Loucy (cell line): Measurements from ENCODE around the gene FKBP15.

Experiments
- H2AFZ ChIP-seq: fragments of 200-600 bp; sonication (generic); 2 replicates; pipeline ENCODE4 v1.6.0; 2016; ENCODE audit warnings: antibody characterized with exemption, mild to moderate bottlenecking, low read length, moderate library complexity
- H3F3A ChIP-seq: fragments of 200-600 bp; 2 replicates; pipeline ENCODE4 v1.6.0; 2016; ENCODE audit warnings: antibody characterized with exemption, low read depth, mild to moderate bottlenecking
- H3K27me3 ChIP-seq: fragments of 200-600 bp; sonication (generic); 2 replicates; pipeline ENCODE4 v1.6.1; 2014; ENCODE audit warnings: low read length, mild to moderate bottlenecking; ENCODE audit not compliant: insufficient read depth, poor library complexity, severe bottlenecking
- H3K36me3 ChIP-seq: fragments of 200-600 bp; sonication (generic); 2 replicates; pipeline ENCODE4 v1.6.1; 2016; ENCODE audit warnings: low read length; ENCODE audit not compliant: insufficient read depth
- H3K4me1 ChIP-seq: fragments of 200-600 bp; sonication (generic); 2 replicates; pipeline ENCODE4 v1.5.1; 2014; ENCODE audit warnings: low read length, mild to moderate bottlenecking; ENCODE audit not compliant: insufficient read depth, poor library complexity, severe bottlenecking
- H3K4me2 ChIP-seq: fragments of 200-600 bp; sonication (generic); 2 replicates; pipeline ENCODE4 v1.6.0; 2014; ENCODE audit warnings: antibody characterized with exemption, low read length, low read depth, mild to moderate bottlenecking; ENCODE audit not compliant: poor library complexity, severe bottlenecking
- H3K4me3 ChIP-seq: fragments of 200-600 bp; sonication (generic); 2 replicates; pipeline ENCODE4 v1.5.1; 2014; ENCODE audit warnings: low read length, mild to moderate bottlenecking, mixed read lengths; ENCODE audit not compliant: poor library complexity, severe bottlenecking
- H3K79me2 ChIP-seq: fragments of 200-600 bp; sonication (generic); 2 replicates; pipeline ENCODE4 v1.6.1; 2014; ENCODE audit warnings: low read length; ENCODE audit not compliant: insufficient read depth
- H3K9ac ChIP-seq: fragments of 200-600 bp; sonication (generic); 2 replicates; pipeline ENCODE4 v1.6.0; 2014; ENCODE audit warnings: mild to moderate bottlenecking, low read depth, low read length, moderate library complexity; ENCODE audit not compliant: poor library complexity, severe bottlenecking
- H3K9me2 ChIP-seq: fragments of 200-600 bp; sonication (generic); replicated peaks from 2 replicates; pipeline ENCODE4 v1.6.1; 2016; ENCODE audit warnings: low read depth, low read length, mixed read lengths
- H3K9me3 ChIP-seq: fragments of 200-600 bp; sonication (generic); 2 replicates; pipeline ENCODE4 v1.6.1; 2014; ENCODE audit warnings: mild to moderate bottlenecking, antibody characterized with exemption, low read length, low read depth; ENCODE audit not compliant: insufficient read depth
- H4K20me1 ChIP-seq: fragments of 200-600 bp; sonication (generic); 2 replicates; pipeline ENCODE4 v1.6.0; 2014; ENCODE audit warnings: antibody characterized with exemption, low read length, mild to moderate bottlenecking; ENCODE audit not compliant: insufficient read depth, poor library complexity, severe bottlenecking
- CTCF ChIP-seq: fragments of 200-600 bp; sonication (generic); conservative IDR thresholded peaks from 2 replicates; pipeline ENCODE4 v1.5.1; 2014; ENCODE audit warnings: mild to moderate bottlenecking, antibody characterized with exemption, low read length
- EZH2phosphoT487 ChIP-seq: fragments of 200-600 bp; IDR thresholded peaks from 2 replicates; pipeline ENCODE4 v1.6.1; 2018; ENCODE audit warnings: antibody characterized with exemption, mild to moderate bottlenecking, moderate library complexity, borderline replicate concordance

The FKBP15 gene

GRCh38 chr9:113267911-113268566 is 47.0 kb upstream of the FKBP15 start:
- H3K4me2 ChIP-seq: no peak overlapping the region
- no peaks in the 10 kb centered on the region for H3K27me3 ChIP-seq
- H3K79me2 ChIP-seq: no peaks in the 10 kb centered on the region
- no peak overlapping the region for H3K4me3 ChIP-seq
- H2AFZ ChIP-seq: no peak overlapping the region
- TF ChIP-seq CTCF: no peak
- H3K36me3 ChIP-seq: peaks cover 13% of the 10 kb centered on the region; the same call in 1 of the 2 replicates
- no peaks in the 10 kb centered on the region for H4K20me1 ChIP-seq
- H3K9me3 ChIP-seq: no peaks in the 10 kb centered on the region
- no peak overlapping the region for H3K9ac ChIP-seq
- H3K4me1 ChIP-seq: peaks cover 4% of the 10 kb centered on the region
- H3K9me2 ChIP-seq: no peaks in the 10 kb centered on the region
- H3F3A ChIP-seq: no peaks in the 10 kb centered on the region

GRCh38 chr9:113266174-113266573 is 45.1 kb upstream of the FKBP15 start:
- Histone ChIP-seq H3K4me2 (no peak overlapping the region), H4K20me1 (no peaks in the 10 kb centered on the region), H3K36me3 (peaks cover 21% of the 10 kb centered on the region; the same call in 1 of the 2 replicates)

GRCh38 chr9:113261917-113262671 is 41.0 kb upstream of the FKBP15 start:
- no peak overlapping the region for H3K9ac ChIP-seq

More at GRCh38 chr9:113266174-113266573, 45.1 kb upstream of the FKBP15 start:
- no peak for TF ChIP-seq EZH2phosphoT487
- TF ChIP-seq CTCF: no peak
- Histone ChIP-seq H3K9me2 (no peaks in the 10 kb centered on the region), H3K4me1 (peaks cover 4% of the 10 kb centered on the region), H3K9ac (no peak overlapping the region), H3K9me3 (no peaks in the 10 kb centered on the region), H3K4me3 (no peak overlapping the region), H3K79me2 (no peaks in the 10 kb centered on the region), H3F3A (no peaks in the 10 kb centered on the region), H2AFZ (no peak overlapping the region), H3K27me3 (no peaks in the 10 kb centered on the region)

More at GRCh38 chr9:113261917-113262671, 41.0 kb upstream of the FKBP15 start:
- no peaks in the 10 kb centered on the region for H3K4me1 ChIP-seq
- H4K20me1 ChIP-seq: no peaks in the 10 kb centered on the region
- H3K9me2 ChIP-seq: no peaks in the 10 kb centered on the region
- H3K79me2 ChIP-seq: no peaks in the 10 kb centered on the region
- H3K36me3 ChIP-seq: peaks cover 42% of the 10 kb centered on the region; the same call in 1 of the 2 replicates
- no peaks in the 10 kb centered on the region for H3K27me3 ChIP-seq
- no peak overlapping the region for H3K4me3 ChIP-seq
- H3F3A ChIP-seq: no peaks in the 10 kb centered on the region
- H3K4me2 ChIP-seq: no peak overlapping the region
- no peak overlapping the region for H2AFZ ChIP-seq
- TF ChIP-seq CTCF (no peak), EZH2phosphoT487 (no peak)
- H3K9me3 ChIP-seq: no peaks in the 10 kb centered on the region
